Stimulated activated CD8-positive, alpha-beta memory T cell treated with anti-CD3 and anti-CD28 coated beads, Interleukin-4, amount 100 ng/mL, for 4 hours (primary cell): Measurements from ENCODE around the gene SLC17A9.

Experiments
- DNase-seq, 2 donors: peaks; one replicate each; pipeline ENCODE4 v3.0.0-alpha.2; 2020; ENCODE audit warnings: low read depth in 2 of 2, low spot score in 1 of 2

The SLC17A9 gene

DNA sequence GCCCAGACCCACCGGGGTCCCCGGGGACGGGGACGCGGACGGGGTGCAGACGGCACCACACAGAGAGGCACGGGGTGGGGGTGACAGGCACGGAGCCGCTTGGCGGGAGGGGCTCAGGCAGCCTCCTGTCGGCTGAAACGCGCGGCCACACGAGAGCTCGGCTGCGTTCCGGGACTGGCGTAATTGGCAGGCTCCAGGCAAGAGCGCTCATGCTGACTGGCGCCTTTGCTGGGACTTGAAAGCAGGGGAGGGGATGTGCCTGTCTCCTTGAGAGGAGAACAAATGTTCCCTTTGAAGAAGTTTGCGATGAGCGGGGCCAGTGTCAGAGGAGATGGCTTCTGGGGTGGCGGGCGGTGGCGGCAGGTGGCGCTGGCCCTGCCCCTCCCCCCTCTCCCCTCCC, 28.5 kb downstream of the SLC17A9 start:
- no peak for DNase-seq

DNA sequence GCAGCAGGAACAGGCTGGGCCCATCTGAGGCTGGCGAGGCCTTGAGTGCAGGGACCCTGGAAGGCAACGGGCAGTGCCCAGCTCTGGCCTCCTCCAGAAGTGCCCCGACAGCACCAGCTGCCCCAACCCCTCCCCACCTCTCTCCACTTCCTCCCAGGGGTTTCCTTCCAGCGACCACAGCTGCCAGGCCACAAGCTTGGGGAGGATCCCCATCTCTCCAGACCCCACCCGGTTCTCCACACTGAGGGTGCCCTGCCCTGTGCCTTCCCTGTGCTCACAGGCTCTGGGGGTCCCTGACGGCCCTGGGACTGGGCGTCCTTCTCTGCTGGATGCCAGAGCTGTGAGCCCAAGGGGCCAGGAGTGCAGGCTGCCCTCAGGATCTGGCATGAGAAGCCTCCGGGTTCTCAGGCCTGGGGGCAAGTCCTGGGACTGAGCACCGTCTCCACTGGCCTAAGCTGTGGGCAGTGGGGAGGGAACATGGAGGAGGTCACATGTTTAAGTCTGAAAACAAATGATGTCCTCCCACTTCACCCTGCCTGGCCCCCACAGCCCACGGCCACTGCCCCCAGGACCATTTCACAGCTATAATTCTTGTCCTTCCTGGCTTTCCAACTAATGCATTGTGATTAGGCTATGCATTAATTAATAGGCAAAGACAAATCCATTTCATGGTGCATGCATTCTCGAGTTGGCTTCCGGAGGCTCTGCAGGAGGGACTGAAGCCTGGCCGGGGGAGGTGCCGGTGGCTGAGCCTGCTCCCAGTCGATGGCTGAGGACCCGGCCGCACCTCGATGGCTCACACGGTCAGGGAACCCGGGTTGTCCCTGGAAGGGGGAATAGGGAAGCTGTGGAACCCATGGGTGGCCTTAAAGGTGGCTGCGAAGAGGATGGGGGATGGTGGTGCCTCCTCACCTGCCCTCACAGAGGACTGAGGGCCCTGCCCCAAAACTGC, 29.9 kb downstream of the SLC17A9 start:
- no peak for DNase-seq

- DNase-seq = no peak
Measured at GRCh38 chr20:62983210-62983609, 30.7 kb downstream of the SLC17A9 start.

DNA sequence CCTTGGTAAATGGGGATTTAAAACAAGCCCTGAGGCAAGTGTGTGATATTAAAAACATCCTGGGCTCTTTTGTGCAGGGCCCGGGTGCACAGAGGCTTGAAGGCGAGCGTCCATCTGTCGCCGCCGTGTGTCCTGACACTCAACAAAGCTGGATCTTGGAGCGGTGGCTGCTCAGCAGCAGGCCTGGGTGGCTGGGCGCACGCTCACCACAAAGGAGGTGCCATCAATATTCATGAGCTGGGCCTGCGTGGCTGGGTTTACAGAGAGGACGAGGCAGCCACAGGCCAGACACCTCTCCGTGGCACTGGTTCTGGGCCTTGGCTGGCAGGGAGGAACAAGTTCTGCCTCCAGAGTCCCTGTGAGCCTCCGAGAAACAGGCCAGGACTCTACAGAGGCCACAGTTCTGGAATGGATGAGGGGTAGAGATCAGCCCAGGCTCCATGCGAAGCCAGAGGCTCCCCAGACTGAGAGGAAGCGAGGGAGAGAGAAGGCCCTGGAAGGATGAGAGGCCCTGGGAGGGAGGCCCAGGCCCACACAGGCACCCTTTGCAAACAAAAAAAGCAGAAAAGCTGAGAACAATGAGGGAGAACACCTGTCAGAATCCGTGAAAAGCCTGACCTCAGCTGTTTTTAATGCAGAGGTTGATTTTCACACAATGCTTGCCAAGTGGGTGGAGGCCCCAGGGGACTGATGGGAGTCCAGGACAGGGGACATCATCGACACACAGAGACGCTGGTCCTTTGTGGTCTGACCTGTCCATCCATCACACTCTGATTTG, 32.3 kb downstream of the SLC17A9 start:
- DNase-seq = no peak

DNA sequence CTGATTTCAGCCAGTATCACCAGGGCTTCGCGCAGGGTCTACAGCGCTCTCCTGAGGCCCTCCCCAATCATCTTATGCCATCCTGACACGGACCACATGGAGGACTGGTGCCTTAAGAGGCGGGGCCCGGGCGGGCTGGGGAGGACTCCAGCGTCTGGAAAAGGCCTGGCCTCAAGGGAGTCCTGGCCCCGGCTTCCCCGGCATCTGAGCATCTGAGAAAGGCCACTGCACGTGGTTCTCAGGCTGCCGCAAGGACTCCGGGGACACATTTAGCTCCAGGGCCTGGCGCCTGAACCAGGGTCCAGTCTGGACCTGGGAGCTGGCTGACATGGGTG, 32.9 kb downstream of the SLC17A9 start:
- no peak for DNase-seq

DNA sequence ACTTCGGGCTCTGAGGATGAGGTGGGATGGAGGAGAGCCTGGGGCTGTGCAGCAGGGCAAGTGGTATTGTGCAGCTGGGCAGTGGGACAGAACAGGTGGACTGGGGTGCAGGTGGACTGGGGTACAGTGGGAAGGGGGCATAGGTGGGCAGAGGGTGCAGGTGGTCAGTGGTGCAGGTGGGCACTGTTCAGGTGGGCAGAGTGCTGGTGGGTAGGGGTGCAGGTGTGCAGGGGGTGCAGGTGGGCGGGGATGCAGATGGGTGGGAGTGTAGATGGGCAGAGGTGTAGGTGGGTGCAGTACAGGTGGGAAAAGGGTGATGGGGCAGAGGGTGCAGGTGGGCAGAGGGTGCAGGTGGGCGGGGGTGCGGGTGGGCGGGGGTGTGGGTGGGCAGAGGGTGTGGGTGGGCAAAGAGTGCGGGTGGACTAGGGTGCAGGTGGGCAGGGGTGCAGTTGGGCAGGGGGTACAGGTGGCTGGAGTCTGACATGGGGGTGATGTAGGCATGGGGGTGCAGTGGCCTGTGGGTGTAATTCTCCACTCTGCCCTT, 33.8 kb downstream of the SLC17A9 start:
- no peak for DNase-seq

DNA sequence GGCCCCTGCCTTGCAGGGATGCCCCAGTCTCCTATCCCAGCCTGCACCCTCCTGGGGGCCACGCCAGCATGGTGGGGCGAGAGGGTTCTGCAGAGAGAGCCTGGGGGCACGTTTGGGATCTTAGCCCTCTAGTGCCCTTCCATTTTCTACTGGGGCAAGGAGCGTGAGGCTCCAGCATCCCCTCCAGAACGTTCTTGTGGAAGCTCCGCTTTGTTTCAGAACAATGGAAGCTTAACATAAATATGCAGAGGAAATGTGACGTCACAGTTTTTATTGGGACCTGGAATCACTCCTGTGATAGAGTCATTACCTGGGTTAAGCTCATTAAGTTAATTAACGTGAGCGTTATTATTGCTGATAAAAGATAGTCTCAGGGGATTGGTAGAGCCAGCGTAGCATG, 34.6 kb downstream of the SLC17A9 start:
- no peak for DNase-seq

GRCh38 chr20:62989201-62989601, 36.7 kb downstream of the SLC17A9 start:
- DNase-seq = no peak

DNA sequence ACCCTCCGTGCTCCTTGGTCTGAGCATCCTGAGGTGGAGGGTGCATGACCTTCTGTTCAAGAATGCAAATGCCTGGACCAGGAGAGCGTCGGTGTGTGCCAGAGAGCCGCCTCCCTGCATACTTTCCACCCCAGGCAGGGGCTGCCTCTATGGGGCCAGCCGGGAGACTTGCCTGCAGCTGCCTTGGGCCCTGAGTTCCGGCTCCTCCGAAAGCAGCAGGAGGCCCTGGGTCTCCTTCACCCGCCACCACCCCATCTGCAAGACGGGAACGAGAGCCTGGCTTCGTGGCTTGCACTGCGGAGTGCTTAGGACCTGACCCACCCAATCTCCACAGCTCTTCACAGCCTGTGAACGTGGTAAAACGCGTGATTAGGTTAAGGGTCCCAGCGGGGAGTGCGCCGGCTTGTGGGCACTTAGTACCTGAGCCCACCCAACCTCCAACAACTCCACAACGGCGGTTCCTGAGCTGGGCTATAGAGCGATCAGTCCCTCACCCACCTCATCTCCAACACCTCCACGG, 37.9 kb downstream of the SLC17A9 start:
- DNase-seq = no peak

DNA sequence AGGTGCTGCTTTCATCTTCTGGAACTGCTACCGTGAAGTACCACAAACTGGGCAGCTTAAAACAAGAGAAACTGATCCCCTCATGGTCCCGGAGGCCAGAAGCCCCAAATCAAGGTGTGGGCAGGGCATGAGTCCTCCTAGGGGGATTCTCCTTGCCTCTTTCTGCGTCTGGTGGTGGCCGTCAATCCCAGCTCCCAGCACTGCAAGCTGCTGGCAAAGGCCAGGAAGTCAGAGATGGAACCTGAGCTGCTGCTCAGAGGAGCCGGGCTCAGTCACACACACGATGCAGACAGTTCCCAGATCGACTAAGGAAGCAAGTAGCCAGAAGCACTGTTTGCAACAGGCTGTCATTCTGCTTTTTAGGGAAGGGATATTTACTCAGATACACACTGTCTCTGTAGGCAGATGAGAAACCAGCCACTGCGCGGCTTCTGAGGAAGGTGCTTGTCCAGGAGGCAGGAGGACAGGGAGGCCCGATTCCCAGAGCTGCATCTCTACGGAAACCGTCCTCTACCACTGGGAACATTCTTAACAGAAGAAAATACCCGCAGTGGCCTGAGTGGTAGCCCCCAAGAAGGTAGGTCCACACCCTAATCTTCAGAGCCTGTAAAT, 38.8 kb downstream of the SLC17A9 start:
- no peak for DNase-seq

DNA sequence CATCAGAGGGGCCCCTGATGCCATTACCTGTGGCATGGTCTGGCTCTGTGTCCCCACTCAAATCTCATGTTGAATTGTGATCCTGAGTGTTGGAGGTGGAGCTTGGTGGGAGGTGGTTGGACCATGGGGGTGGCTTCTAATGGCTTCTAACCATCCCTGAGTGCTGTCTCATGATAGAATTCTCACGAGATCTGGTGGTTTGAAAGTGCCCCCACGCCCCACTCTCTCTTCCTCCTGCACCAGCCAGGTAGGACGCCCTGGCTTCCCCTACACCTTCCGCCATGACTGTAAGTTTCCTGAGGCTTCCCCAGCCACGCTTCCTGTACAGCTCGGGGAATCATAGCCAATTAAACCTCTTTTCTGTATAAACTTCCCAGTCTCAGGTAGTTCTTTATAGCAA, 39.4 kb downstream of the SLC17A9 start:
- no peak for DNase-seq

- DNase-seq = no peak
Measured at GRCh38 chr20:62993856-62994494, 41.5 kb downstream of the SLC17A9 start.

DNA sequence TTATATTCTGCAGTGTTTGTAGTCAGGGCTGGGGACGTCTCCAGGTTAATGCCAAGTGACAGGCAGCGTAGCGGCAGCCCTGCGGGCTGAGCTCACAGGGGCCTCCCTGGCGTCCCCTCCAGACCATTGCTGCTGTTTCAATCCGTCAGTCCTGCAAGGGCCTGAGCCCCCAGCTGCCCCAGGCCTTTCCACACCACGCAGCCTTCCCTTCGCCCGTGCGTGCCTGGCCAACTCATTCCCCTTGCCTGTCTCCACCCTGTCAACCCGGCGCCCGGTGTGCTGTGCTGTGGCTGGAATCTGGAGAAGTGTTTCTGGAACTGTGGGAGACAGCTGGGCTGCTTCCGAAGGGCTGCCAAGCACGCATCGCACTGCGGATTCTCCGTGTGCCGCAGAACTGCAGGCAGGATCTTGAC, 42.4 kb downstream of the SLC17A9 start:
- no peak for DNase-seq

DNA sequence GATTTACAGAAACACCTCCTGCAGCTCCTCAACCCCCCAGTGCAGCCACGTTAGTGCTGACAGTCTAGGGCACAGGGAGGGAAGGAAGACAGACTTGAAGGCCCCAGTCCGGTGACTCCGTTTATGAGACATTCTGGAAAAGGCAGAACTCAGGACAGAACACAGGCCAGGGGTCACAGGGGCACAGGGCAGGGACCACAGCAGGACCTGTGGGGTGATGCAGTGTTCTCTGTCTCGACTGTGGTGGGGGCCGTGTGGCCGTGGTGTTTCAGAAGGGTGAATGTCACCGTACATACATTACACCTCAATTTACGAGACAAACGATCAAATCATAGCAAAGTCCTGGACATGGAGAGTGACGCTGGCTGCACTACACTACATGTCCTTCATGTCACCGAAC, 43.0 kb downstream of the SLC17A9 start:
- DNase-seq = no peak

DNA sequence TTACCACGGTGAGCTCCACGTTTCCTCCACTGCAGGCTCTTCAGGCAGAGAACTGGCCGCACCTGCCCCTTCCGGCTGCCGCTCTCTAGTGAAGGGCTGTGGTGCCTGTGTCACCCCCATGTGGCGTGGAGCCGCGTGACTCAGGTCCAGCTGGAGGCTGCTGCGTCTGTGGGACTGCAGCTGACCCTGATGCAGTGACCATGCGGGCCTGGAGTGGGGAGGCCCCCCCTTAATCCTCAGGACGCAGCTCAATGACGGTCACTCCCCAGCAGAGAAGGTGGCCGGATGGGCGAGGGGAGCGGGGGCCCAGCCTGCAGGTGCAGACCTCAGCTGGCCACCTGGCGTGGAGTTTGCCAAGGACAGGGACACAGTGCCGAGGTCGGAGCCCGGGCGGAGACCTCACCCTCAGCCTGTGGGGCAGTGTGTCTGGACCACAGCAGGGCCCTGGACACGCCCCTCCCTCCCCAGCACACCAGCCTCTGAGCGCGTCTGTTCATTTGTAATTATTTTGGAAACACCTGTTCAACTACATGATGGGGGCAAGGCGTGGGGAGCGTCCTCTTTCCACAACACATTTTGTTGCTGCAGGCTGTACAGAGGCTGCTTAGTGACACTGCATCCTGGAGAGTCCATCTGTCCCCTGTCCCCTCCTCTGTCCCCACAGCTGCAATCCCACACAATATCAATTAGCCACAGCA, 43.5 kb downstream of the SLC17A9 start:
- DNase-seq = no peak

DNA sequence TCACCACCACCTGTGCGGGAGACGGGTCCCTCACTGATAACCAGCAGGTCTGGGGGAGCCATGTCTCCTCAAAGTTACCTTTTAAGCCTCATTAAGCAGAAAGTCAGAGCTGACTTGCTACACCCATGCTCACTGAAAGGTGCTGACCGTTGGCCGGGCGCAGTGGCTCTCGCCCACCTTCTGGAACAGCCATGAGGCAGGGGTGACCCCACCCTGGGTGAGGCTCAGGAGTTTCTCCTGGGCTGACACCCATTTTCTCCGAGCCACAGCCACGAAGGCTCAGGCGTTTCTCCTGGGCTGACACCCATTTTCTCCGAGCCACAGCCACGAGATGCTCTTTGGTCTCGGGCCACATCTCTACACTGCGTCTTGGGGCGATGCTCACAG, 44.1 kb downstream of the SLC17A9 start:
- DNase-seq = no peak

DNA sequence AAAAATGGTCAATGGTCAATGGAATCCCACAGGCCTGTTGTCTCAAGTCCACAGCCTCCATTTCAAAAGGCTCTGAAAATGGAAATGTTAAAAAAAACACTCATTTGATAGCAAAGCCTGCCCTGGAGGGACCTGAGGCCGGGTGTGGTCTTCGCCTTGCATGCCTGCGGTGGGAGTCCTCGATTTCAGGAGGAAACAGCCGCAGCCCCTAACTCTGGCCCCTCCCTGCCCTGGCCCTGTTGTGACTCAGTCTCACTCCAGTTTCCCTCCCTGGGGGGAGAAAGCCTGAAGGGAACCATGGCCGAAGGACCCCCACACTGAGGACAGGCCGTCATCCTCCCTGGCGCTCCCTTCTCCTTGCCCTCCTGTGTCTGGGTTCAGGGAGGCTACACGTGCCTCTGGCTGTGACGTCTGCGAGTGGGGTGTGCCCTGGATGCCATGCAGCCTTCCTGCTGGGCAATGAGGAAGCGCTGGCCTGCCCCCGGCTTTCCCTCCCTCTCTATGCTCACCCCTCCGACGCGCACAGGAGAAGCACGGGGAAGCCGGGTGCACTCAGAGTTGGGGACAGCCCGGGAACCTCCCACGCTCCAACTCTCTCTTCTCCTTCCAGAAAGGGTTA, 45.0 kb downstream of the SLC17A9 start:
- no peak for DNase-seq

- no peak for DNase-seq
Measured at GRCh38 chr20:62998449-62998848, 45.9 kb downstream of the SLC17A9 start.

DNA sequence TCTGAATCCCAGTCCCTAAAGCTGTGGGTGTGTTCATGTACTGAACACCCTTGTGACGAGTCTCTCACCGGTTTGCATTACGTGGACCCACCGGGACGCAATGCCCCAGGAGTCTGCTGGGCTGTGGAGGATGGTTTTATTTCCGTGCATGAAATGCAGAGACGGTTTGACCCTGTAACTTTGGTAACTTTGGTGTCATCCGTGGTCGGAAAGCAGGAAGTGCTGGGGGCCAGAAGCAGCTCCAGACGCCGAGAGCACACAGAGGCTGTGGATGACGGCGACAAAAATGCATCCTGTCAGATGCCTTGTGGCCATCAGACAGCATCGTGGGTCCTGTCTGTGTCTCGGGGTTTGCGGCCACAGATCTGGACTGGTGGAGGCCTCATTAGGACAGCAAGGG, 47.1 kb downstream of the SLC17A9 start:
- no peak for DNase-seq

DNA sequence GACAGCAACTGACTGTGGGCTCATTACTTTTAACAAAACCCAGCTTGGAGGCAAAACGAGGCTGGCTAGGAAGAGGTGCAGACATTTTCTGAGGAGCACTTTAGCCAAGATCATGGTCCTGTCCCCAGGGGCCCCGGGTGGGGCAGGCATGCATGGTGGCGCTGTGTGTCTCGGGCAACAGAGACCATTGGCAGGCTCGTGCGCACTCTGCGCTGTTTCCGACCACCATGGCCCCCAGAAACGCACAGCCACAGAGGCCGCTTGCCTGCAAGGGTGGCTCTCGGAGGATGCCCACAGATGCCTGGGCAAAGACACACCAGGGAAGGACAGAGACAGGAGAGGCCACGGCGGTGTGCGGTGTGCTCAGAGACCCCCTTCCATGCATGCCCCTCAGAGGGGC, 47.5 kb downstream of the SLC17A9 start:
- no peak for DNase-seq
